ENCODE data around the gene CRYBG1. TPM values are rescaled to one million over a fixed set of nuclear protein-coding genes. Genes with fewer than 3 reads are reported as not detected.
A peak's percentile ranks its signal among the peaks of the same experiment; 100 is the strongest.

The CRYBG1 gene
- polyA plus RNA-seq, 1 donor (not counting 4 experiments of a cell fraction or from before 2014, with no cell fraction given): 54.7 TPM

DNA sequence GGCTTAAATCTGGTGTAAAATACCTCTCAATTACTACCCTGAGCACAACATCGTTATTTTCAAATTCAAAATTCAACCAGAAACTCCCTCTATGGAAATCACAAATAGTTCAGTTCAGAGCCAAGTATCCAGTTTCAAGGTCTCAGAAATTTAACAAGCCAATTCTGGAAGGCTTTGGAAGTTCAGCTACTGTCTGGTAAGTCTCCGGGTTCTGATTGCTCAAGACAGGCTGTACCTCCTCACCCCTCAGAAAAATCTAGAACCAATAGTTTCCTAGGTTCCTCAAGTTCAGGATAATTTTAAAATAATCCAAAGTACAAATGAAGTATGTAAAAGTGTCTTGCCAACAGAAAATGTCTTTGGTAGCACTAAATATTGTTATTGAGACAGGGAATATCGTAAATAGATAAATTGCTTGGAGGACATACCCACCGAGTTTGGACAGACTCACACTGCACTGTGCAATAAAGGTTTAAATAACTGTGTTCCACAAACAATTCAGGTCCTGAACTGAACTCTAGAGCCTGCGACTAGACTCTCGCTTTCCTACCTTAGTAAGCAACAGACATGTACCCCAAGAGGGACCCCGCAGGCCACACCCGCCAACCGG, 35.7 kb upstream of the CRYBG1 start:
- Histone ChIP-seq H3K9me3 (ENCODE audit: control insufficient read depth, low read depth, low read length) (no peaks in the 10 kb centered on the region), H2AFZ (ENCODE audit: control insufficient read depth, low read length) (peak overlapping the region; percentile 64), H3K27ac (ENCODE audit: control insufficient read depth, insufficient read depth, low read length) (peak overlapping the region; percentile 87), H3K36me3 (ENCODE audit: control insufficient read depth in 2 of 2, extremely low read depth in 1 of 2, insufficient read depth in 2 of 2, low read length in 2 of 2) (no peaks in the 10 kb centered on the region), H3K9ac (ENCODE audit: control insufficient read depth, extremely low read depth, insufficient read depth, low read length) (peak overlapping the region; percentile 82), H3K4me1 (ENCODE audit: control insufficient read depth, extremely low read depth, insufficient read depth, low read length) (peaks cover 10% of the 10 kb centered on the region), H3K4me3 (ENCODE audit: control insufficient read depth in 2 of 3, extremely low read depth in 1 of 3, insufficient read depth in 2 of 3, low read depth in 1 of 3, low read length in 3 of 3) (peak overlapping the region; percentile 75 to 89 (median 76)), H3K27me3 (ENCODE audit: control insufficient read depth, extremely low read depth, insufficient read depth, low read length) (no peaks in the 10 kb centered on the region), H3K79me2 (ENCODE audit: control insufficient read depth, insufficient read depth, low read length) (peaks cover 49% of the 10 kb centered on the region), H4K20me1 (ENCODE audit: control insufficient read depth, extremely low read depth, insufficient read depth, low read length) (no peaks in the 10 kb centered on the region), H3K4me2 (ENCODE audit: control insufficient read depth, extremely low read depth, insufficient read depth, low read depth, low read length) (peak overlapping the region; percentile 91), H3K9me1 (ENCODE audit: control insufficient read depth, extremely low read depth, insufficient read depth, low read length) (no peaks in the 10 kb centered on the region)
- FAIRE-seq: no peak
- no peak for DNase-seq (ENCODE audit: low read depth, low spot score)
- no peak for TF ChIP-seq EZH2 (IDR thresholded peaks at IDR 0.05; ENCODE audit: low read length)
- TF ChIP-seq, protein P1, sequence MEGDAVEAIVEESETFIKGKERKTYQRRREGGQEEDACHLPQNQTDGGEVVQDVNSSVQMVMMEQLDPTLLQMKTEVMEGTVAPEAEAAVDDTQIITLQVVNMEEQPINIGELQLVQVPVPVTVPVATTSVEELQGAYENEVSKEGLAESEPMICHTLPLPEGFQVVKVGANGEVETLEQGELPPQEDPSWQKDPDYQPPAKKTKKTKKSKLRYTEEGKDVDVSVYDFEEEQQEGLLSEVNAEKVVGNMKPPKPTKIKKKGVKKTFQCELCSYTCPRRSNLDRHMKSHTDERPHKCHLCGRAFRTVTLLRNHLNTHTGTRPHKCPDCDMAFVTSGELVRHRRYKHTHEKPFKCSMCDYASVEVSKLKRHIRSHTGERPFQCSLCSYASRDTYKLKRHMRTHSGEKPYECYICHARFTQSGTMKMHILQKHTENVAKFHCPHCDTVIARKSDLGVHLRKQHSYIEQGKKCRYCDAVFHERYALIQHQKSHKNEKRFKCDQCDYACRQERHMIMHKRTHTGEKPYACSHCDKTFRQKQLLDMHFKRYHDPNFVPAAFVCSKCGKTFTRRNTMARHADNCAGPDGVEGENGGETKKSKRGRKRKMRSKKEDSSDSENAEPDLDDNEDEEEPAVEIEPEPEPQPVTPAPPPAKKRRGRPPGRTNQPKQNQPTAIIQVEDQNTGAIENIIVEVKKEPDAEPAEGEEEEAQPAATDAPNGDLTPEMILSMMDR (optimal IDR thresholded peaks at IDR 0.05 in 1 of 3, IDR thresholded peaks at IDR 0.05 in 1 of 3, conservative IDR thresholded peaks at IDR 0.05 in 1 of 3; ENCODE audit: extremely low read depth in 1 of 3, insufficient read depth in 2 of 3, low read length in 3 of 3): no peak
- dilution Hi-C loops (cut with MboI; ENCODE audit: extremely low pct_ligation_motif_present, low sequenced_read_pairs): no loop called here

DNA sequence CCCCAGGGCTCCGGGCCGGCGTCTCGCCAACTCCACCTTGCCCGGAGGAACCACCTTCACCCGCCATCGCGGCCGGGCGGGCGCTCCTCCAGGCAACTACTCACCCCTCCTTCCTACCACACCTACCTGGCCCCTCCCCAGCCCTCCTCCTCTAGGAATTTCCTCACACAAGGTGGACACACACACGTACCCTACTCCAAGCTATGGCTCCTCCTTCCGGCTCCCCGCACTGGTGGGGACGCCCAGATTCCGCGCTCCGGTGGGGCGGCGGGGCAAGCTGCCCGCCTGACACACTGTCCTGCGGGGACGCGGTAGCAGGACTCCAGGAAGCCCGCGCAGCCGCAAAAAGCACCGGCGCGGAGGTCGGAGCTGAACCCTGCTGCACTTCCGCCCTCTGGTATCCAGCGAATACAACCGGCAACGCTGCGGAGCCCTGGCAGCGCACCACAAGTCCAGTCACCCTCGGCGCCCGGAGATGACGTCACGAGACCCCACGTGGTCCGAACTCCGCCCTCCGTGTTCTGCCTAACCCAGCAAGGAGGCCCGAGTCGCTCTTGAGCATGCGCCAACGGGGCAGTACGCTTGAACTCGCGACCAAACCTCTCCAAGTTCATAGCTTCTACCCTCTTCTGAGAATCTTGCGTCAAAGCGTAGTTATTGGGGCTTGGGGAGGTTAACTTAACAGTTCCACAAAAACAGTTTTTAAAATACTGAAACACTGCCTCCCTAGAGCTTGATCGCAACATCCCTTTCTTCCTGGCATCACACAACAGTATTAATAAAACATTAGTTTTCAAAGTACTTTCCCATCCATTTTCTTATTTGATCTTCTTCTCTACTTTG, 35.0 kb upstream of the CRYBG1 start, which contains the start of gene ATG5:
Gene ATG5, minus strand, starts transcription at position 425 of the 843 bp plus-strand sequence. CDS start 9,552 bp downstream, outside the sequence.
- H3K4me1 ChIP-seq (ENCODE audit: control insufficient read depth, extremely low read depth, insufficient read depth, low read length): peaks cover 10% of the 10 kb centered on the region
- H4K20me1 ChIP-seq (ENCODE audit: control insufficient read depth, extremely low read depth, insufficient read depth, low read length): no peaks in the 10 kb centered on the region
- dilution Hi-C loops (cut with MboI; ENCODE audit: extremely low pct_ligation_motif_present, low sequenced_read_pairs): no loop called here
- H3K79me2 ChIP-seq (ENCODE audit: control insufficient read depth, insufficient read depth, low read length): peaks cover 42% of the 10 kb centered on the region
- H3K9me1 ChIP-seq (ENCODE audit: control insufficient read depth, extremely low read depth, insufficient read depth, low read length): no peaks in the 10 kb centered on the region
- peak within 1 kb of the TSS; percentile 91 for H3K4me2 ChIP-seq (ENCODE audit: control insufficient read depth, extremely low read depth, insufficient read depth, low read depth, low read length)
- H3K27me3 ChIP-seq (ENCODE audit: control insufficient read depth, extremely low read depth, insufficient read depth, low read length): no peaks in the 10 kb centered on the region
- FAIRE-seq (peak; percentile 91), DNase-seq (ENCODE audit: low read depth, low spot score) (peak; percentile 90)
- peak within 1 kb of the TSS; percentile 75 to 89 (median 76) for H3K4me3 ChIP-seq (ENCODE audit: control insufficient read depth in 2 of 3, extremely low read depth in 1 of 3, insufficient read depth in 2 of 3, low read depth in 1 of 3, low read length in 3 of 3)
- TF ChIP-seq EZH2 (IDR thresholded peaks at IDR 0.05; ENCODE audit: low read length): no peak
- TF ChIP-seq, protein P1 (optimal IDR thresholded peaks at IDR 0.05 in 1 of 3, IDR thresholded peaks at IDR 0.05 in 1 of 3, conservative IDR thresholded peaks at IDR 0.05 in 1 of 3; ENCODE audit: extremely low read depth in 1 of 3, insufficient read depth in 2 of 3, low read length in 3 of 3): peak in 1 of 3 experiments; percentile 6
- peak within 1 kb of the TSS; percentile 87 for H3K27ac ChIP-seq (ENCODE audit: control insufficient read depth, insufficient read depth, low read length)
- H2AFZ ChIP-seq (ENCODE audit: control insufficient read depth, low read length): peak within 1 kb of the TSS; percentile 98
- no peaks in the 10 kb centered on the region for H3K9me3 ChIP-seq (ENCODE audit: control insufficient read depth, low read depth, low read length)
- no peaks in the 10 kb centered on the region for H3K36me3 ChIP-seq (ENCODE audit: control insufficient read depth in 2 of 2, extremely low read depth in 1 of 2, insufficient read depth in 2 of 2, low read length in 2 of 2)
- peak within 1 kb of the TSS; percentile 82 for H3K9ac ChIP-seq (ENCODE audit: control insufficient read depth, extremely low read depth, insufficient read depth, low read length)
